Upper lobe of left lung (tissue), 6 donors: ENCODE data around the gene RIN3. TPM values are rescaled to one million over a fixed set of nuclear protein-coding genes. Genes with fewer than 3 reads are reported as not detected.

Experiments
- ATAC-seq, 2 donors: fragments of 200-7000 bp; cut with Tn5 transposase; one replicate each; pipeline ENCODE4 v1.9.1; 2022; ENCODE audit warnings: mild to moderate bottlenecking in 2 of 2, moderate library complexity in 2 of 2; ENCODE audit not compliant: low FRiP score in 2 of 2
- DNase-seq, 2 donors: peaks; one replicate each; pipeline ENCODE4 v3.0.0-alpha.2; 2019 to 2020
- H3K27ac ChIP-seq, 4 donors: fragments of 200-600 bp; sonication (generic); one replicate each; pipeline ENCODE4 v1.5.1; 2016 to 2019
- H3K27me3 ChIP-seq, 4 donors: fragments of 200-600 bp; sonication (generic); one replicate each; pipeline ENCODE4 v1.5.1; 2017 to 2019
- H3K36me3 ChIP-seq, 4 donors: fragments of 200-600 bp; sonication (generic); one replicate each; pipeline ENCODE4 v1.5.1; 2016 to 2019
- H3K4me1 ChIP-seq, 4 donors: fragments of 200-600 bp; sonication (generic); one replicate each; pipeline ENCODE4 v1.5.1; 2018 to 2019
- H3K4me3 ChIP-seq, 4 donors: fragments of 200-600 bp; sonication (generic); one replicate each; pipeline ENCODE4 v1.5.1; 2017 to 2019; ENCODE audit warnings: mild to moderate bottlenecking in 2 of 4, moderate library complexity in 1 of 4
- H3K9me3 ChIP-seq, 4 donors: fragments of 200-600 bp; sonication (generic); one replicate each; pipeline ENCODE4 v1.5.1; 2018 to 2019
- CTCF ChIP-seq, 6 experiments: fragments of 450-650 bp in 4 of 6; fragments of 200-600 bp in 2 of 6; sonication (generic) in 2 of 6; IDR thresholded peaks; one replicate each; pipeline ENCODE4 v1.5.1; 2016 to 2019; ENCODE audit warnings: antibody characterized with exemption in 6 of 6
- EP300 ChIP-seq, 4 donors: sonication (generic); formaldehyde crosslinking; IDR thresholded peaks; one replicate each; pipeline ENCODE4 v1.5.1; 2017; ENCODE audit warnings: antibody characterized with exemption in 4 of 4, control low read depth in 2 of 4
- POLR2A ChIP-seq, 4 donors: fragments of 450-650 bp; IDR thresholded peaks; one replicate each; pipeline ENCODE4 v1.5.1; 2016 to 2017; ENCODE audit warnings: antibody characterized with exemption in 4 of 4, mild to moderate bottlenecking in 2 of 4
- POLR2AphosphoS5 ChIP-seq, 2 donors: sonication (generic); formaldehyde crosslinking; IDR thresholded peaks; one replicate each; pipeline ENCODE4 v1.5.1; 2017; ENCODE audit warnings: antibody characterized with exemption in 2 of 2
- WGBS, 2 donors: methylation state at CpG; one replicate each; pipeline ENCODE4 v1.1.5; 2017 to 2018; 5-methylcytosine and 5-hydroxymethylcytosine counted together
- total RNA-seq, 6 donors: library from RNA; depleted of rRNA in 4 of 6; stranded (reverse); fragments of >200 nt in 4 of 6; gene quantifications; one replicate each; pipeline versions ENCODE4 v1.1.0 to v1.2.1, GENCODE V29; 2016 to 2021
- donor health status: DM: no; HTN: no; CAD: no; lungs with moderate emphysema.
- donor health status: DM: no; HTN: yes; CAD: no; lungs with severe emphysema.

The RIN3 gene
- total RNA-seq, 6 donors from 2014 or later = 19.0 to 88.0 (median 59.7) TPM

- ATAC-seq (no peak), DNase-seq (no peak)
- H3K36me3 ChIP-seq = peaks cover 0 to 21% (median 3%) of the 10 kb centered on the region in 4 donors
- peak in 1 of 4 donors; percentile 53 for TF ChIP-seq POLR2A (IDR thresholded peaks at IDR 0.05)
- TF ChIP-seq POLR2AphosphoS5 (IDR thresholded peaks at IDR 0.05) = no peak
- 75 to 82% methylated on average over 10 to 11 of the region's 11 CpGs for WGBS, 2 donors
- H3K4me1 ChIP-seq = peaks cover 37 to 70% (median 53%) of the 10 kb centered on the region in 4 donors
- peak overlapping the region in 3 of 4 donors; percentile 29 to 45 (median 44) for H3K4me3 ChIP-seq
- peak overlapping the region; percentile 85 to 96 (median 88) for H3K27ac ChIP-seq
- H3K9me3 ChIP-seq = no peaks in the 10 kb centered on the region
- H3K27me3 ChIP-seq = no peaks in the 10 kb centered on the region
Measured at GRCh38 chr14:92653162-92653651, 139.6 kb downstream of the RIN3 start.

GRCh38 chr14:92654239-92654901, 140.8 kb downstream of the RIN3 start:
- ATAC-seq (no peak), DNase-seq (no peak)
- Histone ChIP-seq H3K9me3 (no peaks in the 10 kb centered on the region), H3K4me3 (peak overlapping the region in 3 of 4 donors; percentile 29 to 45 (median 44)), H3K36me3 (peaks cover 0 to 31% (median 4%) of the 10 kb centered on the region in 4 donors), H3K4me1 (peaks cover 39 to 70% (median 54%) of the 10 kb centered on the region in 4 donors), H3K27ac (peak overlapping the region; percentile 48 to 96 (median 90)), H3K27me3 (no peaks in the 10 kb centered on the region)
- TF ChIP-seq POLR2A (IDR thresholded peaks at IDR 0.05) (peak in 1 of 4 donors; percentile 8), EP300 (IDR thresholded peaks at IDR 0.05) (no peak), CTCF (IDR thresholded peaks at IDR 0.05) (no peak)
- 76 to 77% methylated on average over 18 of the region's 18 CpGs for WGBS, 2 donors

- ATAC-seq = no peak
- Histone ChIP-seq H3K27me3 (no peaks in the 10 kb centered on the region), H3K4me1 (peaks cover 43 to 68% (median 55%) of the 10 kb centered on the region in 4 donors), H3K36me3 (peaks cover 1 to 39% (median 8%) of the 10 kb centered on the region in 4 donors), H3K9me3 (no peaks in the 10 kb centered on the region), H3K27ac (peak overlapping the region; percentile 76 to 96 (median 90)), H3K4me3 (peak overlapping the region in 3 of 4 donors; percentile 5 to 45 (median 44))
- TF ChIP-seq POLR2A (IDR thresholded peaks at IDR 0.05) (peak in 1 of 4 donors; percentile 51), CTCF (IDR thresholded peaks at IDR 0.05) (no peak)
- no peak for DNase-seq
- 76 to 78% methylated on average over 13 of the region's 13 CpGs for WGBS, 2 donors
Measured at GRCh38 chr14:92655419-92656201, 142.0 kb downstream of the RIN3 start.

- Histone ChIP-seq H3K9me3 (no peaks in the 10 kb centered on the region), H3K27me3 (no peaks in the 10 kb centered on the region), H3K27ac (peak overlapping the region; percentile 76 to 96 (median 90)), H3K4me3 (peak overlapping the region in 2 of 4 donors; percentile 5 to 44), H3K4me1 (peaks cover 37 to 62% (median 50%) of the 10 kb centered on the region in 4 donors), H3K36me3 (peaks cover 2 to 47% (median 14%) of the 10 kb centered on the region in 4 donors)
- DNase-seq = no peak
- TF ChIP-seq EP300 (IDR thresholded peaks at IDR 0.05) = no peak
- peak in 5 of 6 experiments; percentile 8 to 52 (median 19) for TF ChIP-seq CTCF (IDR thresholded peaks at IDR 0.05)
- no peak for TF ChIP-seq POLR2A (IDR thresholded peaks at IDR 0.05)
- TF ChIP-seq POLR2AphosphoS5 (IDR thresholded peaks at IDR 0.05) = no peak
- ATAC-seq = no peak
- 79 to 80% methylated on average over 8 of the region's 8 CpGs for WGBS, 2 donors
Measured at GRCh38 chr14:92656306-92657081, 142.9 kb downstream of the RIN3 start.
